HG03025 (cell line): ENCODE measurements around the gene RUFY3.
"Not testable (repeated sequence)": the region's sequence is repeated elsewhere in the genome, so short reads cannot be mapped to it uniquely, and the experiment has no call there.

Experiments used
- ATAC-seq: cut with Tn5 transposase; IDR thresholded peaks from one replicate; pipeline ENCODE4 v1.9.1; 2021; ENCODE audit warnings: mild to moderate bottlenecking, moderate library complexity; ENCODE audit not compliant: unreplicated experiment, low FRiP score

RUFY3 gene, protein sequence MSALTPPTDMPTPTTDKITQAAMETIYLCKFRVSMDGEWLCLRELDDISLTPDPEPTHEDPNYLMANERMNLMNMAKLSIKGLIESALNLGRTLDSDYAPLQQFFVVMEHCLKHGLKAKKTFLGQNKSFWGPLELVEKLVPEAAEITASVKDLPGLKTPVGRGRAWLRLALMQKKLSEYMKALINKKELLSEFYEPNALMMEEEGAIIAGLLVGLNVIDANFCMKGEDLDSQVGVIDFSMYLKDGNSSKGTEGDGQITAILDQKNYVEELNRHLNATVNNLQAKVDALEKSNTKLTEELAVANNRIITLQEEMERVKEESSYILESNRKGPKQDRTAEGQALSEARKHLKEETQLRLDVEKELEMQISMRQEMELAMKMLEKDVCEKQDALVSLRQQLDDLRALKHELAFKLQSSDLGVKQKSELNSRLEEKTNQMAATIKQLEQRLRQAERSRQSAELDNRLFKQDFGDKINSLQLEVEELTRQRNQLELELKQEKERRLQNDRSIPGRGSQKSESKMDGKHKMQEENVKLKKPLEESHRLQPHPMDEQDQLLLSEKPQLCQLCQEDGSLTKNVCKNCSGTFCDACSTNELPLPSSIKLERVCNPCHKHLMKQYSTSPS

DNA sequence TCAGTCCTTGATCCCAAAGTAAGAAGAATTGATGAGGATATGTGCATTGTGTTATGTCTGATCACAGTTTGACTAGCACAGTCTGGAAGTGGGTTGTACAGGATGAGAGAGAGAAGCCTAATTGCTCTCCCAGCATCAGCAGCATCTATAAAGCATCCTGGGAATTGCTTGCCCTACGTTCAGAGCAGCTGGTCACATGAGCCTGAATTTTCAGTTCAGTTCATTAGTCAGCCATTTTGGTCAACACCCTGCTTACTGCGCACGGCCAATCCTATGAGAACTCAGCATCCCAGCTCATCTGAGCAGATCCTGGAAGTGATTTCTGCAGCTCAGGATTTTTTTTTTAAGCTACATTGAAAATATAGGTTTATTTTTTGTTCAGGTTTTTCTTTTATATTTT lies at the start of gene RUFY3:
TSS of gene RUFY3 (plus strand) at position 218 of the 400 bp plus-strand sequence. CDS start 610 bp downstream, outside the sequence.
- no peak for ATAC-seq

DNA sequence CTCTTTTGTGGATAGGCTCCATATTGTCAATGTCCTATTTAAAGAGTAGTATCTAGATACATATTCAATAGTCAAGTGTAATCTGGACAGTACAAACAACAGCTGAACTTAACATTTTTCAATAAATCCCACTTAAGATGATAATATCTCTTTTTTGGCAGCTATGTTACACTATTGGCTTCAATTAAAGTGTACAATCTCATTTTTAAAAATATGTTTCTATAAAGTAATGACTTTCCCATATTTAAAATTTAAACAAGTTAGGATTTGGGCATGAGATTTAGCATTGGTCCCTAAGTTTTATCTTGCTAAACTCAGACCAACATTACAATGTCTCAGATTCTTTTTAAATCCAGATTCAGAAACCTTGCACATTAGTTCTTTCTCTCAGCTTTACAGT lies 47.6 kb upstream of the RUFY3 start:
- no peak for ATAC-seq

DNA sequence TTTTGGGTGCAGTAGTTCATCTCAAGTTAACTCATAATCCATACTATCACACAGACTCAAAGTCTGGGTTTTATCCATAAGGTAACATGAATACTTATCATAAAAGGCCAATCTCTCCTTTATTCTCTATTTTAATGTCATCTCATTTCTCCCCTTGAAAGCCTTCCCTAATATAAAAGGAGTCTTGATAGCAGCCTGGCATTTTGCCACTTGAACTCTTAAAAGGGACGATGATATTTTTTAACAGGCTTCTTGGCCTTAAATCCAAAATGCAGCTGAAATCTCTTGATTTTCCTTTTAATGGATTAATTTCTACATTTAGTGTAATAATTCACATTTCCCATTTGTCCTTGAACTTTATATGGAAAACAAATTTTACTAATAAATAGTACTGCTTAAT lies 47.0 kb upstream of the RUFY3 start:
- no peak for ATAC-seq

DNA sequence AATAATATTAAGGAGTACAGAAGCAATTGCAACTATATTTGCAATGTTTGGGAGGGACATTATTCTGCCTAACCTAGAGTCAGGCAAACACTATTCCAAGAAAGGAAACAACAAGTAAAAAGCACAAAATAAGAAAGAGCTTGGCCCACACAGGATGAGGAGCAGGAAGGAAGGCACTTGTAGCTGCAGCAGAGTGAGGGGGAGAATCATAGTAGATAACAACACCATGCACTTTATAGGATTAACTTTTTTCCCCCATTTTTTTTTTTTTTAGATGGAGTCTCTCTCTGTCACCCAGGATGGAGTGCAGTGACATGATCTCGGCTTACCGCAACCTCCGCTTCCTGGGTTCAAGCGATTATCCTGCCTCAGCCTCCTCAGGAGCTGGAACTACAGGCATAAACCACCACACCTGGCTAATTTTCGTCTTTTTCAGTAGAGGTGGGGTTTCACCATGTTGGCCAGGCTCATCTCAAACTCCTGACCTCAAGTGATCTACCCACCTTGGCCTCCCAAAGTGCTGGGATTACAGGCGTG lies 45.1 kb upstream of the RUFY3 start:
- ATAC-seq, result no peak

DNA sequence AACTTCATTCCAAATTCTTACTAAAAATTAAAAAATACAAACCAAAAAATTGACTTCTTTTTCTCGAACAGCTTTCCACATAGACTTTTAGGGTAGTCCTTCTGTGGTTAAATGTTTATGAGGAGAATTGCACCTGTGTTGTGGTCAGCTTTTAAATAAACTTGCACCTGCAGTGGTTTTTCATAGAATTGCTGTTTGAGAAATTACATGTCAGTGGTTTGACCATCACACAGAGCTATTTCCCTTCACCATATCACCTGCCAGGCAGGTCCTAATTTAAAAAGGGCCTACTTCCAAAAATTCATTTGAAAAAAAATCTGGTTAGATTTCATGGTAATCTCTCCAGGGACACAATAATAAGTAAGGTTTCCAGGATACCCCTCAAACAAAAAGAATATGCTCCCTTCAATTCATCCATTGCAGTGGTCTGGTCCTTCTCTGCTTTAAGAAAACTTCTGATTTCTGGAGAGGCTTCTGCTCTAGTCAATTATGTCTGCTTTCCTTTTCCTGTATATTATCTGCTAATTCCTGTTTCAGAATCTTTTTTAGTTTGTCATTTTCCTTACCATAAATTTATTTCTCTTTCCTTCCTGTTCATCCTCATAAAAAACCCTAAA lies 43.3 kb upstream of the RUFY3 start:
- peak; percentile 79 for ATAC-seq

DNA sequence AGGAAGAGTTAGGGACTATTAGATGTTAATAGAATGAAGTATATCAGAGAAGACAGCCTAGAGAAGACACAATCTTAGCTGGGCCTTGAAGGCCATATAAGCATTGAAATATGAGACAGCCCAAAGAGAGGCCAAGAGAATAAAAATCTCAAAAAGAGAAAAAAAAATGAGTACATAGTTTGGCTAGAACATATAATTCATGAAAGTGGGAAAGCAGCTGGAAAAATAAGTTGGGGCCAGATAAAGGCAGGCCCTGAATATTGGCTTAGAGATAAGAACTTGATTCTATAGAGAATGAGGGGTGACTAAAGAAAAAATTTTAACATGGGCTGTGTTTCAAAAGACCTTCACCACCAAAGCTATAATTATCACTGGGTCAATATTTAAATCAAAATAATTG lies 40.8 kb upstream of the RUFY3 start:
- ATAC-seq, result no peak

DNA sequence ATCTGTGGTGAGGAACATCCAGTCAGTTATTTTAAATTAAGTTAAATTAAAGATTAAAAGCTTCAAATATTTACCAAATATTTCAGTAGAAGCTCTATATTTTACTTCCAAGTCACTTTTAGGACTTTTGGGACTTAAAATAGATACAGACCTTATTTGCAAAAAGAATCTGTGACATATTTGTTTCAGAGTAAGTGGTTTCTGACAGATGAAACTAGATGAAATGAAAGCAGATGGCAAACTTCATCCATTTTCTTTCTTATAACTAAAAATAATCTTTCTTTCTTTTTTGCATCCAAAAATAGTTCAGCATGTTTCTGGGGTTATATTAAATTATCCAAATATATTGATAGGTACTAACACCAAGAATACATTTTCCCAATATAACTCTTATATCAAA lies 40.1 kb upstream of the RUFY3 start:
- ATAC-seq, result no peak

DNA sequence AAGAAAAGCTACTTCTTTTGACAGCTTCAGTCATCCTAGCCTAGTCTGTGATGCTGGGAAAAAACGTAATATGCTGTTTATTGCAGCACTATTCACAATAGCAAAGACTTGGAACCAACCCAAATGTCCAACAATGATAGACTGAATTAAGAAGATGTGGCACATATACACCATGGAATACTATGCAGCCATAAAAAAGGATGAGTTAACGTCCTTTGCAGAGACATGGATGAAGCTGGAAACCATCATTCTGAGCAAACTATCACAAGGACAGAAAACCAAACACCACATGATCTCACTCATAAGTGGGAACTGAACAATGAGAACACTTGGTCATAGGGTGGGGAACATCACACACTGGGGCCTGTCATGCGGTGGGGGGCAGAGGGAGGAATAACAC lies 39.6 kb upstream of the RUFY3 start:
- ATAC-seq, result not testable (repeated sequence)

DNA sequence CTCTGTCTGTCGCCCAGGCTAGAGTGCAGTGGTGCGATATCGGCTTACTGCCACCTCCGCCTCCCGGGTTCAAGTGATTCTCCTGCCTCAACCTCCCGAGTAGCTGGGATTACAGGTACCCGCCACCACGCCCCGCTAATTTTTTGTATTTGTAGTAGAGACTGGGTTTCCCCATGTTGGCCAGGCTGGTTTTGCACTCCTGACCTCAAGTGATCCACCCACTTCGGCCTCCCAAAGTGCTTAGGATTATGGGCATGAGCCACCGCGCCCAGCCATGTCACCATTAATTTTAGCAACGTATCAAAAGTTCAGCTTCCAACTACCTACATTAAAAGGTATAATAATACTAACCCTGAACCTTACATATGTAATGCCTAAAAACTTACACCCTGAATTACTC lies 34.4 kb upstream of the RUFY3 start:
- no peak for ATAC-seq

DNA sequence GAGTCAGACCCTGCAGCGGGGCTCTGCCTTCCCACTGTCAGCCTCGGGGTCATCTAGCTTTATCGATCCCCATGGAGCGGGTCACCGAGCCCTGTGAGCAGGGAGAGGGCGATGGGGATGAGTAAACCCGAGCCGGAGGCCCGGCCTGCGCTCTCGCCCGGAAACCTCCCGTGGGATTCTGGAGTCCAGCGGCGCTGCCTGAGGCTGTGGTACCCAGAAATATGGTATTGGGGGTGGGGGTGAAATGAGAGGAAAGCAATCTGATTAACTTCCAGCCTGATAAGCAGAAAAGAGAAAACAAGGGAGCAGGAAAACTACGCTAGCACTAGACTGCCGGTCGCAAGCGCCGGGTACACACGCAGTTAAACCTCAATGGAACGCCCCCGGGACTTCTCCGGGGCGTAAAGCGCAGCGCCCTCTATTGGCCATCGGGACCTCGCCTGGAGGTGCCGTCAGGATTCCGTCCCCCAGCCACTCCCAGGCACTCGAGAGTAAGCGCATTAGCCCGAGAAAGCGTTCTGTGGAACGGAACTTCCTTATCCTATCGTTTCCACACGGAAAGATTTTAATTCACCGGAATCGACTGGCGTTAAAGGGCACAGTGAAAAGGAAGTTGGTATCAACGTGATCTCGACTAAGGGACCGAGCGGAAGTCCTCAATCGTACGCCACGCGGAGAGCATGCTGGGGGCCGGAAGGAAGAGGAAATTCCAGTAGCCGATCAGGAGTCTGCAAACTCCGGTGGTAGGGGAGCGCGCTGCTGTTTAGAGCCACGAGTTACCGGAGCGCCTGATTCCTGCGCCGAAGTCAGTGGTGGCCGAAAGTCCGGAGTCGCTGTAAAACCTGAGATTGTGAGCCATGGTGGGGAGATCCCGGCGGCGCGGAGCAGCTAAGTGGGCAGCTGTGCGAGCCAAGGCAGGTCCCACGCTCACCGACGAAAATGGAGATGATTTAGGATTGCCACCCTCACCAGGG lies 33.7 kb upstream of the RUFY3 start, which contains the start of gene UTP3:
TSS of gene UTP3 (plus strand) at position 712 of the 974 bp plus-strand sequence. CDS start at position 858, 146 bp downstream.
- ATAC-seq, result peak; percentile 94

DNA sequence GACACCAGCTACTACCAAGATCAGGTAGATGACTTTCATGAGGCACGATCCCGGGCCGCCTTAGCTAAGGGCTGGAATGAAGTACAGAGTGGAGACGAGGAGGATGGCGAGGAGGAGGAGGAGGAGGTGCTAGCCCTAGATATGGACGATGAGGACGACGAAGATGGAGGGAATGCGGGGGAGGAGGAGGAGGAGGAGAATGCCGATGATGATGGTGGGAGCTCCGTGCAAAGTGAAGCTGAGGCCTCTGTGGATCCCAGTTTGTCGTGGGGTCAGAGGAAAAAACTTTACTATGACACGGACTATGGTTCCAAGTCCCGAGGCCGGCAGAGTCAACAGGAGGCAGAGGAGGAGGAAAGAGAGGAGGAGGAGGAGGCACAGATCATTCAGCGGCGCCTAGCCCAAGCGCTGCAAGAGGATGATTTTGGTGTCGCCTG lies 33.0 kb upstream of the RUFY3 start:
- peak; percentile 3 for ATAC-seq

DNA sequence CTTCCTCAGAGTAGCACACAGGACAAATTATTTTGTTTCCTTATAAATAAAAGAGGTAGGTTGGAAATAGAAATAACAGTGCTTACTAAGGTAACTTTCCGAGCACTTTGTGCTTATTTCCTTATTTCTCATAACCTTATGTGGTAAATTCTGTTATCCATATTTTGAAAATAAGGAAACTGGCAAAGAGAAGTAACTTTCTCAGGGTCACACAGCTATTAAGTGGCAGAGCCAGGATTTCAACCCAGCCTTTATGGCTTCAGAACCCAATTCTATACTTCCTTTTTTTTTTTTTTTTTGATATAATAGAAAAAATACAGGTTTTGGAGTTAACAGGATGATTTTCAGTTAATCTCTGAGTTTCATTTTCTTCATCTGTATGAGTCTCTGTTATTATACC lies 30.1 kb upstream of the RUFY3 start:
- ATAC-seq, result no peak

DNA sequence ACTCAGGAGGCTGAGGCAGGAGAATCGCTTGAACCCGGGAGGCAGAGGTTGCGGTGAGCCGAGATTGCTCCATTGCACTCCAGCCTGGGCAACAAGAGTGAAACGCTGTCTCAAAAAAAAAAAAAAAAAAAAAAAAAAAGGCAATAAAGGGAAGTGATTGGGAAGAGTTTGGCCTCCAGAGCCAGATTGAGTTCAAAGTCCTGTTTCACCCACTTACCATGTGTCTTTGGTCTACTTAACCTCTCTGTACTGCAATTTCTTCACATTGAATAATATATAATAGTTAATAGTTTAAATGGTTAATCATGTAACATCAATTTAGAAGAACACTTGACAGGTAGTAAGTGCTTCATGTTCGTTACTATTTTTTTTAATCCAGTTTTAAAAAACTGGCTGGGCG lies 27.1 kb upstream of the RUFY3 start:
- not testable (repeated sequence) for ATAC-seq

DNA sequence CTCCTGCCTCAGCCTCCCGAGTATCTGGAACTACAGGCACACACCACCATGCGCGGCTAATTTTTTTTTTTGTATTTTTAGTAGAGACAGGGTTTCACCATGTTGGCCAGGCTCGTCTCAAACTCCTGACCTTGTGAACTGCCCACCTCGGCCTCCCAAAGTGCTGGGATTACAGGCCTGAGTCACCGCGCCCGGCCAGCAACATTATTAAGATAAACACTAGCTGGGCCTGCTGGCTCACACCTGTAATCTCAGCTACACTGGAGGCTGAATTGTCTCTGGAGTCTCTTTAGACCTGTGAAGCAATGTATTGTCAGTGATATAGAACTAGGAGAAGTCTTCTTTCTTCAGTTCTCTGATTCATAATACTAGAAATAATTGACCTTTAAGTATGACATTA lies 23.3 kb upstream of the RUFY3 start:
- ATAC-seq, result not testable (repeated sequence)

DNA sequence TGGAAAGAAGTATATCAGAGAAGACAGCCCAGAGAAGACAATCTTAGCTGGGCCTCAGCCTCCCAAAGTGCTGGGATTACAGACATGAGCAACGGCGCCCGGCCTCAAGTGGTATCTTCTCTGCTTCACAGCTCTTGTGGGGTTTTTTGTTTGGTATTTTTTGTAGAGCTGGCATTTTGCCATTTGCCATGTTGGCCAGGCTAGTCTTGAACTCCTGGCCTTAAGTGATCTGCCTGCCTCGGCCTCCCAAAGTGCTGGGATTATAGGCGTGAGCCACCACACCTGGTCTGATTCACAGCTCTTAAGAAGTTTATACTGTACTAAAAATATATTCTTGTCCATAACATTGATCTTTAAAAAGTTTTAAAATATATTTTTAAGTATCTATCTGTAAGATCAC lies 21.1 kb upstream of the RUFY3 start:
- ATAC-seq, result no peak

DNA sequence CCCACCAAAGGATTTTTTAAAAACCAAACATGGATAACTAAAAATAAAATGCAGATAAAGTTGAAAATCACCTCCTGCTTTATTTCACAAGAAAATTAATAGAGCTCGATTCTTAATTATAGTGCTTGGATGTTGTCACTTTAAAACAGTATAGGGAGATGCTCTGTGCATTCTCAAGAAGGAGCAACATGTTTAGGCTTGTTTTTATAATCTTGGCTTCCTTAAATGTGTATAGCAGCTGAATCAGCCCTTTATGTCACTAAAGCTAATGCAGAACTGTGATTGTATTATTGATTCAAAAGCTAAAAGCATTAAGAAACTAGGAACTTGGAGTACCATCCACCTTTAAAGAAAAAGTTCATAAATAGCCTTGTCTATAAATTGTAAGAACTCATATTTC lies 20.5 kb upstream of the RUFY3 start:
- no peak for ATAC-seq

DNA sequence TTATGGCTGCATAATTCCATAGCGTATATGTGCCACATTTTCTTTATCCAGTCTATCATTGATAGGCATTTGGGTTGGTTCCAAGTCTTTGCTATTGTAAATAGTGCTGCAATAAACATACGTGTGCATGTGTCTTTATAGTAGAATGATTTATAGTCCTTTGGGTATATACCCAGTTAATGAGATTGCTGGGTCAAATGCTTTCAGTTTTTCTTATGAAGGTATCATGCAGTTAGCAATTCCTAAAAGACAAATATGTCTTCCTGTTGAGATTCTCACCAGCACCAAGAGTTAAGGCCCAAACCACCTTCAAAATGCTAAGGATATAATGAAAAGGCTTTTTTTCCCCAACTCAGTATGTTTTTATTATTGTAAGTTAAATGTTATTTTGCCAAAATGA lies 19.2 kb upstream of the RUFY3 start:
- ATAC-seq, result not testable (repeated sequence)

DNA sequence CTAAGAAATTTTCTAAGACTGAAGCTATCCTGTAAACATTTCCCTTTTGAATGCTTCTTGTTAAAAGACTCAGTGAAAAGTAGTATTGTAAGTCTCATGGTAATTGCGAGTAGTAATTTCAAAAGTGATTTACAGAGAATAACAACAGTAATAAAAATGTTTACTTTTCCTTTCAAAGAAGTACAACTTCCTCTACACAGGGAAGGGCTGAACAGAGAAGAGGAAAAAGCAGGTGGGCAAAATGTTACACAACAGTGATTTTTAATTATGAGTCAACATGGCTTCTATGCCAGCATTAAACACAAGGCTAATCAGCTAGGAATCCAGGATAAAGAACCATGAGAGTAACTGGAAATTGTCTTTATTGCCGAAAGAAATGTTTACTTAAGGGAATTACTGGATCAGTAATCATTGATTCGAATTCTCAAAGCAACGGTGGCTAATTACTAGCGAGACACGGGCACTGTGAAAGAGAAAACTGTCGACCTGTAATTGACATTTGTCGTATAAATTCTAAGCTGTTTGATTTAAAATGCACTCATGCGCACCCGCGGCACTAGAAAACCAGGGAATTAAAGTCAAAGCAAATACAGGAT lies 18.0 kb upstream of the RUFY3 start:
- no peak for ATAC-seq

DNA sequence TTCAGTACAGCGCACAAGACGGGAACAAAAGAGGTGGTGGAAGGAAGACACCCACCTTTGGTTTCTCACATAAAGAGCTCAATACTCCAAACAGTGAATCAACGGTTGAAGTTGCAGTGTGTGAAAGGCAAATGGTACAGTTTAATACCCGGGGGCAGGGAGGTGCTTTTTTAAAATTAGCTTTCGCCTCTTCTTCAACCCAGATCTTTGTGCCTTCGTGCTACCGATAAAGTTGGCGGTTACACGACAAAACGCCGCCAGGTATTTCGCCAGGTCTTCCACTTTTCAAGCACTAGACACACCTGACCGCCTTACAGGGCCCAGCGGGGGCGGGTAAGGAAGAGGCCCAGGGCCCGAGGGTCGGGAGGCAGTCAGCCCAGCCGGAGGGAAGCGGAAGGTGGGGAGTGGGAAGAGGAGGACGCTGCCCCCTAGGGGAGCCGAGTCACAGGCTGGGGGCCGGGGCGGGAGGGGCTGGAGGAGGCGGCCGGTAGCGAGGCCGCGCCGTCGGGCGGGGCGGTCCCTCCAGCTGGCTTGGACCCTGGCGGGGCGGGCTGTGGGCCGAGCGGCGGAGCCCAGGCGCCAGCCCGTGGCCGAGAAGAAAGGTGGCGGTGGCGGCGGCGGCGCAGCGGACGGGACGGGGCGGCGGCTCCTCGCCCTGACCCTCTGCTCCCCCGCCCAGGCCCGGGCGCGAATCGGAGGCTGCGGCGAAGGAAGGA lies 17.4 kb upstream of the RUFY3 start:
- peak; percentile 62 for ATAC-seq
